Osteocyte (in vitro differentiated cells): ENCODE results near the gene PABPN1L. TPM values are rescaled to one million over a fixed set of nuclear protein-coding genes. Genes with fewer than 3 reads are reported as not detected.

Experiments used
- DNase-seq: peaks from one replicate; pipeline ENCODE4 v3.0.0; 2021; ENCODE audit warnings: mixed read lengths; ENCODE audit not compliant: unreplicated experiment; ENCODE audit errors: extremely low spot score
- H3K27ac Mint-ChIP-seq: one replicate; pipeline ENCODE4 v1.8.0; 2021; ENCODE audit warnings: mild to moderate bottlenecking, mixed read lengths; ENCODE audit not compliant: unreplicated experiment
- H3K27me3 Mint-ChIP-seq: one replicate; pipeline ENCODE4 v1.8.0; 2021; ENCODE audit warnings: mixed read lengths; ENCODE audit not compliant: unreplicated experiment
- H3K36me3 Mint-ChIP-seq: one replicate; pipeline ENCODE4 v1.8.0; 2021; ENCODE audit warnings: mixed read lengths; ENCODE audit not compliant: unreplicated experiment
- H3K4me1 Mint-ChIP-seq: one replicate; pipeline ENCODE4 v1.8.0; 2021; ENCODE audit warnings: mixed read lengths; ENCODE audit not compliant: unreplicated experiment
- H3K4me3 Mint-ChIP-seq: one replicate; pipeline ENCODE4 v1.8.0; 2021; ENCODE audit warnings: mild to moderate bottlenecking, moderate library complexity, mixed read lengths; ENCODE audit not compliant: unreplicated experiment
- H3K9me3 Mint-ChIP-seq: one replicate; pipeline ENCODE4 v1.8.0; 2021; ENCODE audit warnings: mixed read lengths; ENCODE audit not compliant: unreplicated experiment
- CTCF ChIP-seq: fragments of 200-600 bp; sonication (generic); IDR thresholded peaks from 2 replicates; pipeline ENCODE4 v1.5.0; 2021; ENCODE audit warnings: antibody characterized with exemption, mild to moderate bottlenecking, moderate library complexity
- total RNA-seq: library from RNA; stranded (reverse); gene quantifications from 2 replicates; pipeline ENCODE4 v1.2.1, GENCODE V29; 2021

Gene PABPN1L
- total RNA-seq, 1 donor from 2014 or later: not detected

- no peak overlapping the region for H3K27ac Mint-ChIP-seq
- no peak overlapping the region for H3K4me3 Mint-ChIP-seq
- TF ChIP-seq CTCF: no peak
- no peaks in the 10 kb centered on the region for H3K27me3 Mint-ChIP-seq
- H3K9me3 Mint-ChIP-seq: no peaks in the 10 kb centered on the region
- DNase-seq: no peak
- peaks cover 4% of the 10 kb centered on the region for H3K36me3 Mint-ChIP-seq
- no peaks in the 10 kb centered on the region for H3K4me1 Mint-ChIP-seq
Observed at GRCh38 chr16:88847654-88848053, 18.8 kb downstream of the PABPN1L start.

- Mint-ChIP-seq H3K27ac (no peak overlapping the region), H3K27me3 (no peaks in the 10 kb centered on the region), H3K4me3 (no peak overlapping the region), H3K9me3 (no peaks in the 10 kb centered on the region), H3K4me1 (no peaks in the 10 kb centered on the region), H3K36me3 (no peaks in the 10 kb centered on the region)
- DNase-seq: no peak
- no peak for TF ChIP-seq CTCF
Observed at GRCh38 chr16:88846088-88846487, 20.4 kb downstream of the PABPN1L start.

GRCh38 chr16:88844419-88845036 is 21.9 kb downstream of the PABPN1L start:
- Mint-ChIP-seq H3K4me3 (no peak overlapping the region), H3K36me3 (peaks cover 4% of the 10 kb centered on the region), H3K4me1 (no peaks in the 10 kb centered on the region), H3K27ac (no peak overlapping the region), H3K9me3 (no peaks in the 10 kb centered on the region), H3K27me3 (no peaks in the 10 kb centered on the region)
- DNase-seq: no peak
- TF ChIP-seq CTCF: no peak

GRCh38 chr16:88843256-88843655 is 23.2 kb downstream of the PABPN1L start:
- TF ChIP-seq CTCF: no peak
- Mint-ChIP-seq H3K27me3 (no peaks in the 10 kb centered on the region), H3K36me3 (peaks cover 4% of the 10 kb centered on the region), H3K27ac (no peak overlapping the region), H3K4me3 (no peak overlapping the region), H3K9me3 (no peaks in the 10 kb centered on the region), H3K4me1 (no peaks in the 10 kb centered on the region)
- no peak for DNase-seq

GRCh38 chr16:88842806-88843205 is 23.7 kb downstream of the PABPN1L start:
- Mint-ChIP-seq H3K36me3 (peaks cover 4% of the 10 kb centered on the region), H3K4me1 (no peaks in the 10 kb centered on the region), H3K9me3 (no peaks in the 10 kb centered on the region), H3K27ac (no peak overlapping the region), H3K4me3 (no peak overlapping the region), H3K27me3 (no peaks in the 10 kb centered on the region)
- DNase-seq: no peak
- no peak for TF ChIP-seq CTCF
